Kidney (tissue), 14 donors: ENCODE measurements around the gene TDRD12. TPM values are rescaled to one million over a fixed set of nuclear protein-coding genes. Genes with fewer than 3 reads are reported as not detected.

Source experiments
- DNase-seq, 5 donors: peaks; one replicate each; pipeline ENCODE4 v3.0.0-alpha.2; 2013 to 2020
- FAIRE-seq: peaks from 2 replicates; lab custom pipeline; 2012; peaks lifted over from hg19 to GRCh38; lab: Jason Lieb, UNC
- H3K27ac ChIP-seq, 2 donors: one replicate each; pipeline ENCODE4 v1.7.0; 2013; ENCODE audit warnings: low read depth in 2 of 2, low read length in 2 of 2, inconsistent platforms in 1 of 2
- H3K27me3 ChIP-seq: one replicate; pipeline ENCODE4 v1.7.1; 2013; ENCODE audit warnings: low read length, inconsistent platforms; ENCODE audit not compliant: control insufficient read depth, insufficient read depth
- H3K36me3 ChIP-seq, 3 donors: one replicate each; pipeline versions ENCODE4 v1.7.0 to v1.7.1; 2013; ENCODE audit warnings: low read length in 3 of 3, control low read depth in 1 of 3, inconsistent platforms in 1 of 3; ENCODE audit not compliant: insufficient read depth in 3 of 3, control insufficient read depth in 2 of 3
- H3K4me1 ChIP-seq, 3 donors: one replicate each; pipeline versions ENCODE4 v1.7.0 to v1.7.1; 2013; ENCODE audit warnings: low read length in 3 of 3, inconsistent platforms in 1 of 3, low read depth in 1 of 3; ENCODE audit not compliant: control insufficient read depth in 2 of 3, insufficient read depth in 2 of 3
- H3K4me3 ChIP-seq, 3 donors: one replicate each; pipeline versions ENCODE4 v1.7.0 to v1.8.1; 2013; ENCODE audit warnings: low read length in 3 of 3, control low read depth in 1 of 3, inconsistent platforms in 1 of 3
- H3K9ac ChIP-seq, 3 donors: one replicate each; pipeline versions ENCODE4 v1.7.0 to v1.7.1; 2013; ENCODE audit warnings: low read length in 3 of 3, control low read depth in 1 of 3, inconsistent platforms in 1 of 3
- H3K9me3 ChIP-seq, 3 donors: one replicate each; pipeline versions ENCODE4 v1.7.0 to v1.7.1; 2013; ENCODE audit warnings: low read length in 3 of 3, control low read depth in 1 of 3, inconsistent platforms in 1 of 3; ENCODE audit not compliant: control insufficient read depth in 2 of 3, insufficient read depth in 1 of 3
- intact Hi-C: fragments of 100-400 bp; cut with DNase I; formaldehyde crosslinking; loops from one replicate; pipeline ENCODE4 v1.11.1; 2022
- polyA plus RNA-seq: library from polyadenylated mRNA; stranded (reverse); fragments of 350-450 nt; fragmentation: Illumina TruSeq; extraction: RNeasy Lipid Tissue Mini Kit (QIAGEN cat#74804); gene quantifications from one replicate; pipeline ENCODE4 v1.2.3, GENCODE V29; 2014; ENCODE audit warnings: low read depth, low replicate concordance; ENCODE audit not compliant: insufficient read depth
- total RNA-seq: library from RNA; stranded (reverse); fragmentation: NEBNext Ultra II Directional; extraction: Animal tissue kit (Norgen Biotek cat#: 25700); gene quantifications from one replicate; pipeline ENCODE4 v1.2.1, GENCODE V29; 2021
- TF ChIP-seq, protein P1 (sequence below): IDR thresholded peaks from 3 replicates; pipeline ENCODE4 v1.5.1; 2012; ENCODE audit warnings: mild to moderate bottlenecking, moderate library complexity, borderline replicate concordance; ENCODE audit not compliant: insufficient read depth; ENCODE audit errors: extremely low read depth
- donor health status: control.
- donor health status: control.
- donor health status: control.
- donor health status: control.
- donor health status: control.
- donor health status: DM: yes; HTN: yes; CAD: no.
- donor health status: Normal renal cell carcinoma (clear cell type).

The TDRD12 gene
- total and polyA plus RNA-seq, 2 donors from 2014 or later, result 0.38 TPM; not detected in 1

DNA sequence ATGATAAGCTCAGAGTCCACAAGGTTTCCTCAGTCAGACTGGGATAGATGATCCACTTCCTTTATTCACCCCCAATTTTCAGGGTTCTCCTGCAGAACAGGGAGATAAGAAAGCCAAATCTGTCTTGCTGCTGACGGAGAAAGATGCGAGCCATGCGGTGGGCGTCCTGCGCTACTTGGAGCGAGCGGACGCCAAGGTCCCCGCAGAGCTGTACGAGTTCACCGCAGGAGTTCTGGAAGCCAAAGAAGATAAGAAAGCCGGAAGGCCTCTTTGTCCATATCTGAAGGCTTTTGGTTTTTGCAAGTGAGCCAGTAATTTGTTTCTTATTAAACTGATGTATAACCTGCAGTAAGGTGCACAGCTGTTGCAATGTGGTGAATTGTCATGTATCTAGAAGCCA lies 83.3 kb downstream of the TDRD12 start:
- no peak for DNase-seq
- H3K9ac ChIP-seq, result no peak overlapping the region
- no peaks in the 10 kb centered on the region for H3K9me3 ChIP-seq
- H3K4me1 ChIP-seq, result no peaks in the 10 kb centered on the region
- intact Hi-C loops, result no loop called here
- H3K4me3 ChIP-seq, result no peak overlapping the region
- H3K27me3 ChIP-seq, result no peaks in the 10 kb centered on the region
- TF ChIP-seq, protein P1, sequence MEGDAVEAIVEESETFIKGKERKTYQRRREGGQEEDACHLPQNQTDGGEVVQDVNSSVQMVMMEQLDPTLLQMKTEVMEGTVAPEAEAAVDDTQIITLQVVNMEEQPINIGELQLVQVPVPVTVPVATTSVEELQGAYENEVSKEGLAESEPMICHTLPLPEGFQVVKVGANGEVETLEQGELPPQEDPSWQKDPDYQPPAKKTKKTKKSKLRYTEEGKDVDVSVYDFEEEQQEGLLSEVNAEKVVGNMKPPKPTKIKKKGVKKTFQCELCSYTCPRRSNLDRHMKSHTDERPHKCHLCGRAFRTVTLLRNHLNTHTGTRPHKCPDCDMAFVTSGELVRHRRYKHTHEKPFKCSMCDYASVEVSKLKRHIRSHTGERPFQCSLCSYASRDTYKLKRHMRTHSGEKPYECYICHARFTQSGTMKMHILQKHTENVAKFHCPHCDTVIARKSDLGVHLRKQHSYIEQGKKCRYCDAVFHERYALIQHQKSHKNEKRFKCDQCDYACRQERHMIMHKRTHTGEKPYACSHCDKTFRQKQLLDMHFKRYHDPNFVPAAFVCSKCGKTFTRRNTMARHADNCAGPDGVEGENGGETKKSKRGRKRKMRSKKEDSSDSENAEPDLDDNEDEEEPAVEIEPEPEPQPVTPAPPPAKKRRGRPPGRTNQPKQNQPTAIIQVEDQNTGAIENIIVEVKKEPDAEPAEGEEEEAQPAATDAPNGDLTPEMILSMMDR, result no peak
- no peak overlapping the region for H3K27ac ChIP-seq
- H3K36me3 ChIP-seq, result no peaks in the 10 kb centered on the region
- no peak for FAIRE-seq

DNA sequence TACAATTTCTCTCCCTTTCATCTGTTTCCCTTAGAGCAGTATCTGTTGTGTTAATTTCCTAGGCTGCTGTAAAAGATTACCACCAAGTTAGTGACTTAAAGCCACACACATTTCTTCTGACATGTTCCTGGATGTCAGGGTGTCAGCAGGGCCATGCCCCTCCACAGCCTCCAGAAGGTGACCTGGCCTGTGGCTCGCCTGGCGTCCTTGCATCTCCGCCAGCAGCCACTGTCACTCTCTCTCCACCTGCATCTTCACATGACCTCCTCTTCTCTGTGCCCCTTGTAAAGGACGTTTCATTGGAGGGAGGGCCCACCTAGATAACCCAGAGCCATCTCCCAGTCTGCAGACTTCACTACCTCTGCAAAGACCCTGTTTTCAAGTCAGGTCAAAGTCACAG lies 88.7 kb downstream of the TDRD12 start:
- Histone ChIP-seq H3K4me1 (no peaks in the 10 kb centered on the region), H3K27me3 (no peaks in the 10 kb centered on the region), H3K27ac (no peak overlapping the region), H3K9ac (no peak overlapping the region), H3K9me3 (no peaks in the 10 kb centered on the region), H3K36me3 (no peaks in the 10 kb centered on the region), H3K4me3 (no peak overlapping the region)
- TF ChIP-seq, protein P1, result no peak
- DNase-seq (no peak), FAIRE-seq (no peak)
- intact Hi-C loops, result no loop called here

GRCh38 chr19:32809254-32809653 lies 89.7 kb downstream of the TDRD12 start:
- DNase-seq, result no peak
- intact Hi-C loops, result no loop called here
- no peak for FAIRE-seq
- Histone ChIP-seq H3K27ac (no peak overlapping the region), H3K4me3 (no peak overlapping the region), H3K9ac (no peak overlapping the region), H3K36me3 (no peaks in the 10 kb centered on the region), H3K4me1 (no peaks in the 10 kb centered on the region), H3K27me3 (no peaks in the 10 kb centered on the region), H3K9me3 (no peaks in the 10 kb centered on the region)
- TF ChIP-seq, protein P1, result no peak

GRCh38 chr19:32809754-32810153 lies 90.2 kb downstream of the TDRD12 start:
- TF ChIP-seq, protein P1, result no peak
- intact Hi-C loops, result no loop called here
- no peak overlapping the region for H3K27ac ChIP-seq
- no peak overlapping the region for H3K9ac ChIP-seq
- no peaks in the 10 kb centered on the region for H3K9me3 ChIP-seq
- H3K36me3 ChIP-seq, result no peaks in the 10 kb centered on the region
- H3K4me1 ChIP-seq, result no peaks in the 10 kb centered on the region
- FAIRE-seq (no peak), DNase-seq (no peak)
- H3K4me3 ChIP-seq, result no peak overlapping the region
- no peaks in the 10 kb centered on the region for H3K27me3 ChIP-seq
